ENCODE results near the gene TMEM95. TPM values are rescaled to one million over a fixed set of nuclear protein-coding genes. Genes with fewer than 3 reads are reported as not detected.

The TMEM95 gene
- total RNA-seq, 6 experiments from 2014 or later = not detected

DNA sequence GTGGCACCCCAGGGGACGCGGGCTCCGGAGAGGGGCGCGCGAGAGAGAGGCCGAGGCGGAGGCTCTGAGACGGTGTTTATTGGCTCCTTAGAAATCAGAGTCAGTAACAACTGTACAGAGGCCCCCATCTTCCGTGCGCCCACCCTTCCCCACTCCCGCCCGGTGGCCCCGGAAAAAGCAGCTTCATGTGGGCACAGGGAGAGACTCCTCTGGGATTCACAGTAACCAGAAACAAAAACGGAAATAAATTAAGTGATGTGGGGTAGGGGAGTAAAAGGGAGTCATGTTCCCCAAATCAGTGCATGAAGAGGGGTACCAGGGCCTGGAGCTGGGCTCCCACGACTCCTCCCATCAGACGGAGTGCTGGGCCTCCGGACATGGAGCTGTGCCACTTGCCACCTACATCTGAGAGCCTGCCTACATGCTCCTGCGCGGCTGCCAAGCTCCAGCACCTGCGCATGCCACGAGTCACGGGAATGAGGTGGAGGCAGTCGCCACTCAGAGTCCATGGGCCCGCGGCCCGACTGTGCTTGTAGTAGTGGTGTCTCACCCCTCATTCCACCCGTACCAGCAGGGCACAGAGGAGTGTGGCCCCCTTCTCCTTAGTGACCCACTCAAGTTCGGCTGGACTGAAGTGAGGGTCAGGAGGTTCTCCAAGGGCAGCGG lies 39.3 kb upstream of the TMEM95 start:
- H3K27ac ChIP-seq = peak overlapping the region; percentile 84 to 96 (median 91)
- ATAC-seq (peak in 3 of 4 donors; percentile 8 to 17 (median 15)), DNase-seq (no peak)
- intact Hi-C loops (cut with DNase I) = no loop called here
- no peaks in the 10 kb centered on the region for H3K9me3 ChIP-seq
- TF ChIP-seq, protein P1, sequence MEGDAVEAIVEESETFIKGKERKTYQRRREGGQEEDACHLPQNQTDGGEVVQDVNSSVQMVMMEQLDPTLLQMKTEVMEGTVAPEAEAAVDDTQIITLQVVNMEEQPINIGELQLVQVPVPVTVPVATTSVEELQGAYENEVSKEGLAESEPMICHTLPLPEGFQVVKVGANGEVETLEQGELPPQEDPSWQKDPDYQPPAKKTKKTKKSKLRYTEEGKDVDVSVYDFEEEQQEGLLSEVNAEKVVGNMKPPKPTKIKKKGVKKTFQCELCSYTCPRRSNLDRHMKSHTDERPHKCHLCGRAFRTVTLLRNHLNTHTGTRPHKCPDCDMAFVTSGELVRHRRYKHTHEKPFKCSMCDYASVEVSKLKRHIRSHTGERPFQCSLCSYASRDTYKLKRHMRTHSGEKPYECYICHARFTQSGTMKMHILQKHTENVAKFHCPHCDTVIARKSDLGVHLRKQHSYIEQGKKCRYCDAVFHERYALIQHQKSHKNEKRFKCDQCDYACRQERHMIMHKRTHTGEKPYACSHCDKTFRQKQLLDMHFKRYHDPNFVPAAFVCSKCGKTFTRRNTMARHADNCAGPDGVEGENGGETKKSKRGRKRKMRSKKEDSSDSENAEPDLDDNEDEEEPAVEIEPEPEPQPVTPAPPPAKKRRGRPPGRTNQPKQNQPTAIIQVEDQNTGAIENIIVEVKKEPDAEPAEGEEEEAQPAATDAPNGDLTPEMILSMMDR (IDR thresholded peaks at IDR 0.05) = no peak
- TF ChIP-seq POLR2A (IDR thresholded peaks at IDR 0.05) = no peak
- 9% methylated on average over 17 of the region's 30 CpGs for WGBS (ENCODE audit: insufficient coverage, low coverage, low lambda C conversion rate, missing lambda C conversion rate)
- H3K27me3 ChIP-seq = no peaks in the 10 kb centered on the region
- H3K36me3 ChIP-seq = peaks cover 0 to 49% (median 22%) of the 10 kb centered on the region in 4 donors
- H3K4me3 ChIP-seq = peak overlapping the region; percentile 72 to 95 (median 82)
- H3K4me1 ChIP-seq = peaks cover 0 to 12% (median 6%) of the 10 kb centered on the region in 4 donors

DNA sequence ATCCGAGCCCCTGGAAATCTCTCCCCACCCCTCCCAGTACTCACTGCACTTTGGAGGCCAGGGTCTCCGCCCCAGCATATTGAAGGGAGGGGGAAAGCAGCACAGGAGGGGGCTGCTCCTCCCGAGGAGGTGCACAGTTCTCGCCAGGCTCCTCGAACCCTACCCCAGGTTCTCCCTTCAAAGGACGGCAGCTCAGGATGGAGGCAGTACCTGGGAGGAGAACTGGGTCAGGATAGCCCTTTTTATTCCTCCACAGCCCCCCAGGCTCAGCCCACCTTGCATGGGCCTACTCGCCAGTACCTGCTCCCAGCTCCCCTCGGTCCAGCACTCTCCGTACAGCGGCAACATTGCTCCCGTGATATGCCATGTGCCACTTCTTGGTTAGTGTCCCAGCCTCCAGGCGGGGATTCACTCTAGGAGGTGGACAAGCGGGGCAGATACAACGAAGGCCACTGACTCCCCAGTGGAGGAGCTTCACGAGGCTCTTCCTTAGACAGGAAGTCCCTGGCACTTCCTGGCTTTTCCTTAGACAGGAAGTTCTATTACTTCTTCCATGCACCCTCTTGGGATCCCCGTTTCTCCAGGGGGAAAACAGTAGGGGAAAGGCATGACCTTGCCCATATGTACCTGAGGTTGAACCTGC lies 37.7 kb upstream of the TMEM95 start:
- no peaks in the 10 kb centered on the region for H3K27me3 ChIP-seq
- peaks cover 0 to 47% (median 15%) of the 10 kb centered on the region in 4 donors for H3K36me3 ChIP-seq
- ATAC-seq (no peak), DNase-seq (no peak)
- H3K9me3 ChIP-seq = no peaks in the 10 kb centered on the region
- no peak overlapping the region for H3K4me3 ChIP-seq
- intact Hi-C loops (cut with DNase I) = no loop called here
- 86% methylated on average over 9 of the region's 16 CpGs for WGBS (ENCODE audit: insufficient coverage, low coverage, low lambda C conversion rate, missing lambda C conversion rate)
- H3K27ac ChIP-seq = no peak overlapping the region
- H3K4me1 ChIP-seq = peaks cover 0 to 12% (median 6%) of the 10 kb centered on the region in 4 donors
- no peak for TF ChIP-seq POLR2A (IDR thresholded peaks at IDR 0.05)

DNA sequence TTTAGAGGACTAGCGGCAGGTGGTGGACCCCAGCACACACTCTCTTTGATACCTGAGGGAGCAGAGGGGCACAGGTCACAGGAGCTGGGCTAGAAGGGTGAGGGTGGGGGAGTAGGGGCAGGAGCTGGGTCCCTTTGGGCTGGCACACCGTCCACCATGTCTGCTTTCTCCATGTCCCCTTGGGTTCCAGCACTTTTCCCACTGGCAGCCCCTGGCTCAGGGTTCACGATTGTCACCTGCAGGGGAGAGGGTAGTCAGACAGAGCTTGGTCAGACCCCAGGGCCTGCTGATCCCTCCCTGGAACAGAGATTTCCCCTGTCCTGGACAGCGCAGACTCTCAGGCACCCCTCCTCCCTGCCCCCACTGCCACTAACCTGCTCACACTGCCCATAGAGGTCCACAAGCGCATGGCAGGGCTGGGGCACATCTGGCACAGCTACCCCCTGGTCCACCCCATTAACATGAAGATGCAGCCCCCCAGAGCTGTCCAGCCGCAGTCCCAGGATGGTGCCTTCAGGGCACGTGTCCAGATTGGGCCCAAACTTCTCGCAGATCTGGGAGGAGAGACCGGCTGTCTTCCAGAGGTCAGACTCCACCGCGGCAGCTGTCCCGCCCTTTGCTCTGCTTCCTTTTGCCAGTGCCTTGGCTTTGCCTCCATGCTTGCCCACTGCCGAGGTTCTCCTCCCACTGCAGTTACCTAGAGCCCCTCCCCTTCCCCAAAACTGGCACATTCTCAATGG lies 36.7 kb upstream of the TMEM95 start:
- ATAC-seq = no peak
- Histone ChIP-seq H3K4me3 (no peak overlapping the region), H3K9me3 (no peaks in the 10 kb centered on the region), H3K27me3 (no peaks in the 10 kb centered on the region), H3K36me3 (peaks cover 0 to 48% (median 15%) of the 10 kb centered on the region in 4 donors), H3K4me1 (peaks cover 0 to 12% (median 6%) of the 10 kb centered on the region in 4 donors), H3K27ac (no peak overlapping the region)
- no peak for TF ChIP-seq POLR2A (IDR thresholded peaks at IDR 0.05)
- TF ChIP-seq, protein P1 (IDR thresholded peaks at IDR 0.05) = no peak
- no peak for DNase-seq
- no CpG with 5 or more reads among the region's 13 CpGs for WGBS (ENCODE audit: insufficient coverage, low coverage, low lambda C conversion rate, missing lambda C conversion rate)
- intact Hi-C loops (cut with DNase I) = no loop called here

DNA sequence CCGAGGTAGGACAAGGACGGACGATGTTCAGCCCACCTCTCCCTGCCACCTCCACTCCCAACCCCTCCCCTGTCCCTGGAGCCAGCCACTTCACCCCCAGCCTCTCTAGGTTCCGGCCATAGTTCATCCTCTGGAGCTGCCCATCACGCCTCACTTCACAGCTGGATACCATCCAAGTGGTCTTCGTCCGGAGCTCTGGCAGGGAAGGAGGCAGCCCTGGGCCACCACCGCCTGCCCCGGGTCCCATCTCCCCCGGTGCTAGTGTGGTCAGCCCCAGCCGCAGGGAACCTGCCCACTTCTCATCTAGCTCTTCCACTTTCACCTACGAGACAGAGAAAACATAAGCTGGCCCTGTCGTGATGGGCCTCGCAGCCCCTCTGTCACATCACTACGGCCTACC lies 33.5 kb upstream of the TMEM95 start:
- Histone ChIP-seq H3K9me3 (no peaks in the 10 kb centered on the region), H3K27ac (no peak overlapping the region), H3K36me3 (peaks cover 0 to 53% (median 16%) of the 10 kb centered on the region in 4 donors), H3K4me3 (no peak overlapping the region), H3K27me3 (no peaks in the 10 kb centered on the region), H3K4me1 (no peaks in the 10 kb centered on the region)
- WGBS (ENCODE audit: insufficient coverage, low coverage, low lambda C conversion rate, missing lambda C conversion rate) = 87% methylated on average over 11 of the region's 15 CpGs
- intact Hi-C loops (cut with DNase I) = no loop called here
- no peak for TF ChIP-seq POLR2A (IDR thresholded peaks at IDR 0.05)
- TF ChIP-seq, protein P1 (IDR thresholded peaks at IDR 0.05) = no peak
- ATAC-seq (no peak), DNase-seq (no peak)
